Fibroblast of villous mesenchyme (primary cell): ENCODE data around the gene HSPB6. TPM values are rescaled to one million over a fixed set of nuclear protein-coding genes. Genes with fewer than 3 reads are reported as not detected.

Experiments
- DNase-seq: peaks from one replicate; pipeline ENCODE4 v3.0.0-alpha.2; 2010; ENCODE audit warnings: low read depth
- H3K4me3 ChIP-seq: 2 replicates; pipeline ENCODE4 v1.5.1; 2011; ENCODE audit warnings: low read depth, mild to moderate bottlenecking, low read length
- total RNA-seq: library from RNA; depleted of rRNA; stranded (reverse); fragments of >200 nt; gene quantifications from 2 replicates; pipeline ENCODE4 v1.2.3, GENCODE V29; 2012
- TF ChIP-seq, protein P1 (sequence below): IDR thresholded peaks from 2 replicates; pipeline ENCODE4 v1.5.1; 2012; ENCODE audit warnings: low read depth, mild to moderate bottlenecking, low read length; ENCODE audit not compliant: insufficient read depth

Gene HSPB6
- total RNA-seq, 1 donor = 20.7 TPM

DNA sequence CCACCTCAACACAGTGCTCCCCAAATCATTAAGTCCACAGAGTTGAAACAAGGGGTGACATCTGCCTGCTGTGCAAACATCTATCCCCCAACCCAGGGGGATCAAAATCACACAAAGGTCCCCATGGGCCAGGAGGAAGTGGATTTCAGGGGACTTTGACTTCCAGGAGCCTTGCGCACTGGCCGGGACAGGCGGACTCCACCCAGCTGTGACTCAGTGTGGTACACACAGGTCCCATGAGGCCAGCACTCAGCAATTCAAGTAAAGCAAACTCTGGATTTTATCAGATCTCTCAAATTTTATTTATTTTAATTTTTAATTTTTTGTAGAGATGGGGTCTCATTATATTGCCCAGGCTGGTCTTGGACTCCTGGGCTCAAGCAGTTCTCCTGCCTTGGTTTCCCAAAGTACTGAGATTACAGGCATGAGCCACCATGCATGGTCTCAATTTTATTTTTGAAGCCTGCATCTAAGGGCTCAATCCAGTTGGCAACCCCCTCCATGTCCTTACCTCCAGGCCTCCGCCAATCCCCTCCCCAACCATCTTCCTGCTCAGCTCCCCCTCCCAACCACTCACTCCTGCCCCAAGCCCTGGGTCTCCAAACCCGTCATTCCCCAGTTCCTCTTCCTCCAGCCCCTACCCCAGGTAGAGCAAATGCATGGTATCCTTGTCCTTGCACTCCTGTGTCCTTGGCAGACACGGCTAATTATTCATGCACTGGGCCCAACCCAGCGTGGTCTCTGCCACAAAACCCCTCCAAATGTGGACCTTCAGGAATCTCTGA, 36.7 kb upstream of the HSPB6 start:
- DNase-seq = no peak
- TF ChIP-seq, protein P1, sequence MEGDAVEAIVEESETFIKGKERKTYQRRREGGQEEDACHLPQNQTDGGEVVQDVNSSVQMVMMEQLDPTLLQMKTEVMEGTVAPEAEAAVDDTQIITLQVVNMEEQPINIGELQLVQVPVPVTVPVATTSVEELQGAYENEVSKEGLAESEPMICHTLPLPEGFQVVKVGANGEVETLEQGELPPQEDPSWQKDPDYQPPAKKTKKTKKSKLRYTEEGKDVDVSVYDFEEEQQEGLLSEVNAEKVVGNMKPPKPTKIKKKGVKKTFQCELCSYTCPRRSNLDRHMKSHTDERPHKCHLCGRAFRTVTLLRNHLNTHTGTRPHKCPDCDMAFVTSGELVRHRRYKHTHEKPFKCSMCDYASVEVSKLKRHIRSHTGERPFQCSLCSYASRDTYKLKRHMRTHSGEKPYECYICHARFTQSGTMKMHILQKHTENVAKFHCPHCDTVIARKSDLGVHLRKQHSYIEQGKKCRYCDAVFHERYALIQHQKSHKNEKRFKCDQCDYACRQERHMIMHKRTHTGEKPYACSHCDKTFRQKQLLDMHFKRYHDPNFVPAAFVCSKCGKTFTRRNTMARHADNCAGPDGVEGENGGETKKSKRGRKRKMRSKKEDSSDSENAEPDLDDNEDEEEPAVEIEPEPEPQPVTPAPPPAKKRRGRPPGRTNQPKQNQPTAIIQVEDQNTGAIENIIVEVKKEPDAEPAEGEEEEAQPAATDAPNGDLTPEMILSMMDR = no peak
- H3K4me3 ChIP-seq = no peak overlapping the region

GRCh38 chr19:35792888-35793287, 36.1 kb upstream of the HSPB6 start:
- TF ChIP-seq, protein P1 = no peak
- DNase-seq = no peak
- H3K4me3 ChIP-seq = no peak overlapping the region

GRCh38 chr19:35792312-35792711, 35.5 kb upstream of the HSPB6 start:
- DNase-seq = no peak
- TF ChIP-seq, protein P1 = no peak

DNA sequence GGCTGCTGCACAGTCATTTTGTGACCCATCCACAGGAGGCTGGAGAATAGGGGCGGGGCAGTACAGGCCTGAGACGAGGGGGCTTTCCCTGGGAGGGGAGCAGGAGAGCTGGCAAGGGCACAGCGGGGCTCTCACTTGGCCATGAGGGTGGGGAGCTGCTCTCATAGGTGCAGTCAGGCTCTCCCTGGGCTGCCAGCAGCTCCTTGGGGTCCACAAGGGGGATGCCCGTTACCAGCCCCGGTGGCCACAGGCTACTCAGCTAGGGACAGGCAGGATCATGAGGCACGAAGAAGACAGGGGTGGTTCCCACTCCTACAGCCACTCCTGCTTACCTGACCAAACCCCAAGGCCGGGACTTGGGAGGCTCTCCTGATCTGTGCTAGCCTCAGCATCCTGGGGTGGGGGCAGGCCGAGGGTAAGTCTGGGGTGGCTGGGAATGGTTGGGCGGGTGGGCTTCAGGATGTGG, 35.0 kb upstream of the HSPB6 start:
- TF ChIP-seq, protein P1 = no peak
- H3K4me3 ChIP-seq = no peak overlapping the region
- DNase-seq = no peak

More at GRCh38 chr19:35792312-35792711, 35.5 kb upstream of the HSPB6 start:
- no peak overlapping the region for H3K4me3 ChIP-seq

DNA sequence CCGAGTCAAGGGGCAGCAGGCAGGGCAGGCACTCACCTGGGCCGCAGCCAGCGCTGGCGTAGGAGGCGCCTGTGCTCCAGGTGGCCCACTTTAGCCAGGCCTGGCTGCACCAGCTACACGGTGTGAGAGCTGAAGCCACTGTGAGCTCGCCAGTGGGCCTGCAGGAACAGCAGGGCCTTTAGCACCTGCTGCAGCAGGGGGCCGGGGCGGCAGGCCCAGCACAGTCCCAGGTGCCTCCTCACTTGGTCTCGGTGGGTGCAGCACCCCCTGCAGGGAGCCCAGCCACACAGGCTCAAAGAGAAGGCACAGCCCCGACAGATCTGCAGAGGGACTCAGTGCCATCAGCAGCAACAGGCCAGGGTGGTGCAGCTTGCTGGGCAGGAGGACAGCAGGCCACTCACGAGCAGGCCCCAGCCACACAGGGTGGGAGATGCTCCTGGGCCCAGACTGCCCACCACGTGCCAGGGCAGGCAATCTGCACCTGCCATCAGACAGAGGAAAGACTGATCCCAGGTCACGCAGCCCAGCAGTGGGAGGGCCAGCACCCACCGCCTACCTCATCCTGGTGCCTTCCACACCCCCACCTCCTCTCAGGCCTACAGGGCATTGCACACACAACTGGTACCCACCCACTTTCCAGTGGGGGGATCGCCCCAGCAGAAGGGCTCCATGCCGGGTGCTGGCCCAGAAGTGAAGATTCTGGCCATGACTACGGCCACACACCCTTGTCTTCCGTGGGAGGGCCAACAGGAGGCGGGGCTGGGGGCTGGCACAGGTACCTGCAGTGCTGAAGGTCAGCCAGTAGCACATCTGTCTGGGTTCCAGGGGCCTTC, 34.4 kb upstream of the HSPB6 start:
- no peak overlapping the region for H3K4me3 ChIP-seq
- DNase-seq = no peak
- TF ChIP-seq, protein P1 = no peak

GRCh38 chr19:35789978-35790944, 33.4 kb upstream of the HSPB6 start:
- no peak for DNase-seq
- TF ChIP-seq, protein P1 = no peak

More at GRCh38 chr19:35789978-35790944, 33.4 kb upstream of the HSPB6 start:
- H3K4me3 ChIP-seq = no peak overlapping the region
